Skeletal muscle tissue (tissue), 4 donors: ENCODE data around the gene SRD5A1. TPM values are rescaled to one million over a fixed set of nuclear protein-coding genes. Genes with fewer than 3 reads are reported as not detected.

ENCODE experiments used
- H3K27ac ChIP-seq: one replicate; pipeline ENCODE4 v1.7.0; 2013; ENCODE audit warnings: mild to moderate bottlenecking, low read depth, low read length, inconsistent platforms
- H3K27me3 ChIP-seq, 3 donors: one replicate each; pipeline ENCODE4 v1.7.0; 2013; ENCODE audit warnings: low read length in 3 of 3; ENCODE audit not compliant: control insufficient read depth in 3 of 3, insufficient read depth in 3 of 3
- H3K36me3 ChIP-seq, 3 donors: one replicate each; pipeline ENCODE4 v1.7.0; 2013; ENCODE audit warnings: low read length in 3 of 3; ENCODE audit not compliant: control insufficient read depth in 3 of 3, insufficient read depth in 3 of 3
- H3K4me1 ChIP-seq, 3 donors: one replicate each; pipeline ENCODE4 v1.7.0; 2013; ENCODE audit warnings: low read length in 3 of 3, mild to moderate bottlenecking in 3 of 3; ENCODE audit not compliant: control insufficient read depth in 3 of 3, insufficient read depth in 3 of 3
- H3K4me3 ChIP-seq, 3 donors: one replicate each; pipeline ENCODE4 v1.7.0; 2013; ENCODE audit warnings: low read length in 3 of 3
- H3K9ac ChIP-seq, 3 donors: one replicate each; pipeline ENCODE4 v1.7.0; 2013; ENCODE audit warnings: low read length in 3 of 3, mild to moderate bottlenecking in 3 of 3, moderate library complexity in 2 of 3, low read depth in 1 of 3
- H3K9me3 ChIP-seq, 3 donors: one replicate each; pipeline ENCODE4 v1.7.0; 2013; ENCODE audit warnings: low read length in 3 of 3; ENCODE audit not compliant: control insufficient read depth in 3 of 3
- total RNA-seq: library from RNA; depleted of rRNA; stranded (reverse); fragments of >200 nt; gene quantifications from one replicate; pipeline ENCODE4 v1.2.3, GENCODE V29; 2014
- donor health status: Osteomylitis.

Gene SRD5A1
- total RNA-seq, 1 donor from 2014 or later, result 4.2 TPM

DNA sequence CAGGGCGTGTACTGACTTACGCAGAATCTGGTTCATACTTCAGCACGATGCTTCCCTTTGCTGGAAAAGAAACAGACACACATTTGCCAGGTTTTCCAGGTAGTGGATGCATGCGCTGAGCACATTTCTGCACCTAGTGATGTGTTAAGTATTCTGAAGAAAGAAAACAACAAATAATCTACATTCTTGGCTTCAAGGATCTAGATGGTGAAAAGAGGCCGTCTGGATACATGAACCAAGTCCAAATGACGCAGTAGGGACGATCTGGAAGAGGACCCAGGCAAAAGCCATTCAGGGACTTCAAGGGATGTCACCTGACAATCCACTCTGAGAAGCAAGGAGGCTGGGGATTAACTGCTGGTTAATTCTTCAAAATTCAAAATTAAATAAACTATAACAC lies 30.8 kb upstream of the SRD5A1 start:
- Histone ChIP-seq H3K4me1 (peaks cover 0 to 15% (median 10%) of the 10 kb centered on the region in 3 donors), H3K27ac (no peak overlapping the region), H3K9ac (no peak overlapping the region), H3K9me3 (no peaks in the 10 kb centered on the region), H3K36me3 (peaks cover 53 to 72% (median 66%) of the 10 kb centered on the region in 3 donors), H3K4me3 (no peak overlapping the region), H3K27me3 (no peaks in the 10 kb centered on the region)

DNA sequence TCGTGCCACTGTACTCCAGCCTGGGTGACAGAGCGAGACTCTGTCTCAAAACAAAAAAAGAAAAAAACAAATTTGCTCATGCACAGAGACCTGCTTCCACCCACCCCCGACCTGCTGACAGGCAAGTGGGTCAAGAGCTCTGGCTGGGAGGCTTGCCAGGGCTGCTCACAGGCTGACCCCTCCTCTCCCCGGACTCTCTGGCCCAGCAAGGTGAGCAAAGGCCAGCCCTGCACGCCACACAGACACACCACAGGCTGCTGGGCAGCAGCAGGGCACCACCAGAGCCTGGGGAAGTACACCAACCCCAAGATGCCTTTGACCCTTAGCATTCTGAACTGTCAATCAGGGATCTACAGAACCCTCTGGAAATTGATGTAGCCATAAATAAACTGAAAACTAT lies 29.6 kb upstream of the SRD5A1 start:
- H3K27me3 ChIP-seq, result no peaks in the 10 kb centered on the region
- H3K4me3 ChIP-seq, result no peak overlapping the region
- H3K9me3 ChIP-seq, result no peaks in the 10 kb centered on the region
- peaks cover 0 to 3% (median under 1%) of the 10 kb centered on the region in 3 donors for H3K4me1 ChIP-seq
- no peak overlapping the region for H3K9ac ChIP-seq
- peaks cover 59 to 79% (median 66%) of the 10 kb centered on the region in 3 donors for H3K36me3 ChIP-seq
- no peak overlapping the region for H3K27ac ChIP-seq

DNA sequence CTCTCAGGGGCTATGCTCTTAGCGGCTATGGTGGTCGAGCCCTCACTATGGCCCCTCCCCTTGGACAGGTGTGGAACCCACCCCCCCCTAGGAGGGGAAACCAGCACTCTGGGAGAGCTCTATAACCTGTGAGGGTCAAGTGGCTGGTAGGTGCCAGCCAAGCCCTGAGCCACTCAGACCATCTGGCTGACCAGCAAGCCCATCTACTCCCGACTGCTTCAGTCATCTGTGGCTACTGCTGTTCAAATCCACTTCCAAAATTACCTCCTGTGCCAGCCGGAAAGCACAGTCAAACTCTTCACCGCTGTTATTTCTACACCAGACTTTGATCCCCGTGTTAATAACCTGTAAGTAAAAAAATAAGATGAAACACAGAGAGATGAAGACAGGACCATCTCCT lies 28.9 kb upstream of the SRD5A1 start:
- Histone ChIP-seq H3K4me1 (no peaks in the 10 kb centered on the region), H3K4me3 (no peak overlapping the region), H3K9ac (no peak overlapping the region), H3K27ac (no peak overlapping the region), H3K9me3 (no peaks in the 10 kb centered on the region), H3K36me3 (peaks cover 66 to 82% (median 69%) of the 10 kb centered on the region in 3 donors), H3K27me3 (no peaks in the 10 kb centered on the region)

DNA sequence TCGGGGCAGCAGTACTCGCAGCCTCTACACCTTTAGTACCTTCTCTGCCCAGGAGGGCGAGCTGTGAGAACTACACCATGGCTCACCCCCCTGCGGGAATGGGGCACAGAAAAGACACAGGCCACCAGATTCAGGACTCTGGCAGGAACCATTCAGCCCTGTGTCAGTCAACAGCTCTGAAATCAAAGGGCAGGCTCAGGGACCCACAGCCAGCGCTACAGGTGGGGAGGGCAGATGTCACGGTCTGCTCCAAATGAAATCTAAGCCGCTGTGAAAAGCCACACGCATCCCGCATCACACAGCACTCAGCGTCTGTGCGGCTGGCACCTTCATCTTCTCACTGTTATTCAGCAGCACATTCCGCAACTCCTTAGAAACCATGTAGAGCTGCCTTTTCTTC lies 28.3 kb upstream of the SRD5A1 start:
- no peak overlapping the region for H3K9ac ChIP-seq
- H3K36me3 ChIP-seq, result peaks cover 64 to 83% (median 67%) of the 10 kb centered on the region in 3 donors
- no peak overlapping the region for H3K27ac ChIP-seq
- H3K9me3 ChIP-seq, result no peaks in the 10 kb centered on the region
- no peaks in the 10 kb centered on the region for H3K27me3 ChIP-seq
- H3K4me1 ChIP-seq, result no peaks in the 10 kb centered on the region
- H3K4me3 ChIP-seq, result no peak overlapping the region

DNA sequence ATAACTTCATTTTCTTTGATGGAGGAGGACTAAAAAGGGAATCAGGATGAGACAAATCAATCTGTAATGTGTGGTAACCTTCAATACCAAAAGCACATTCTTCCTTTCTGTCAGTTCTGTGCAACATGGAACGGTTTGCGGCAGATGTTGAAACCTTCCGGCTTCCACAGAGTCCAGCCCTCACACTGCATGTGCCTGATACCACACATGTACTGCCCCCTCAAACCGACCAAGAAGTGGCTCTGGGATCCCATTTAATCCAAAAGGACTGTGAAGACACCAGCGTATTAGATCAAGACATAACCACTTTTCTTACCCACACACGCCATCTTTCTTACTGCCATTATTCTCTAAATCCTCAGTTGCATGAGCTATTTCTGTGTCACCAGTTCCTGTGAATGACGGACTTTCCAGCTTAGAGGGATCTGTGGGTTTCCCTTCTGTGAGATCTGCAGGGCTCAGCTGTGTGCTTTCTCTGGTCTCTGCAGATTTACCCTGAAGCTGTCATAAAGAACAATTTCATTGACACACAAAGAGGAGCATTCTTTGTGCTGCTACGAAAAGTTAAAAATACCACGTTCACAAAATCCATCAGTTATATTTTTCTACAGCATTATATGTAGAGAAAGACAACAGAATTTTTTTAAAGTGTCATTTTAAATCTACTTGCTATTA lies 26.2 kb upstream of the SRD5A1 start:
- Histone ChIP-seq H3K36me3 (peaks cover 61 to 82% (median 62%) of the 10 kb centered on the region in 3 donors), H3K27ac (no peak overlapping the region), H3K27me3 (no peaks in the 10 kb centered on the region), H3K9me3 (no peaks in the 10 kb centered on the region), H3K4me1 (no peaks in the 10 kb centered on the region), H3K9ac (no peak overlapping the region), H3K4me3 (no peak overlapping the region)

DNA sequence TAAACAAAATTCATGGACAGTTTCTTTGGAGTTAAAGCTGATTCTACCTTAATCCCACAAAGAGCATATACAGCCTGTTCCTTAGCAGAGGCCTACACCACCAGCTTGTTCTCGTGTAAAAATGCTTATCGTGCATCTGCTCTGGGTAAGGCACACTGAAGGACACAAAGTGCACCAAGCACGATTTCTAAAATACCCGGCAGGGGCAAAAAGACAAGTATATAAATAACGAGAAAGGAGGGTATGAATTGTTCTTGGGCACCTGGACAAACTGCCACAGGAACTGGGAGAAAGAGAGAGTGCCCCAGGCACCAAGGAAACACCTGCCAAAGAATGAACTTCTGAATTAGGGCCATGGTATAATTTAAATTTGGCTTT lies 25.7 kb upstream of the SRD5A1 start:
- H3K4me1 ChIP-seq, result no peaks in the 10 kb centered on the region
- H3K4me3 ChIP-seq, result no peak overlapping the region
- no peaks in the 10 kb centered on the region for H3K27me3 ChIP-seq
- H3K9ac ChIP-seq, result no peak overlapping the region
- no peak overlapping the region for H3K27ac ChIP-seq
- peaks cover 58 to 82% (median 62%) of the 10 kb centered on the region in 3 donors for H3K36me3 ChIP-seq
- no peaks in the 10 kb centered on the region for H3K9me3 ChIP-seq

DNA sequence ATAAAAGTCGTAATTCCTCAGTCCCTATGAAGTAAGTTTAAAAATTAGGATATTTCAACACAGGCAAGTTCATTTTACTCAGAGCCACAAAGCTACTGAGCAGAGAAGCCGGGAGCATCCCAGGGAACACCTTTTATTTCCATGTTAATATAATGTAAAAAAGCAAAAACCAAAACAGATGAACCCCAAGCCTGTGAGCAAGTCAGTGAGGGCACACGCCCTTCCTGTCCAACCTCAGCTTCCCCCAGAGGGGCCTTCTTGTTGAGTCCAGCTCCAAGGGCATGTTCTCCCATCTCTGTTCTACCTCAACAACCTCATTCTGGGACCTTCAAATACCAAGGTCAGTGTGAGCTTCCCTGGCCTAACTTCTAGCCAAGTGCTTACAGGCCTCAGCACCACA lies 25.2 kb upstream of the SRD5A1 start:
- H3K9ac ChIP-seq, result no peak overlapping the region
- H3K36me3 ChIP-seq, result peaks cover 58 to 84% (median 66%) of the 10 kb centered on the region in 3 donors
- H3K4me1 ChIP-seq, result no peaks in the 10 kb centered on the region
- H3K27me3 ChIP-seq, result no peaks in the 10 kb centered on the region
- H3K4me3 ChIP-seq, result no peak overlapping the region
- H3K27ac ChIP-seq, result no peak overlapping the region
- H3K9me3 ChIP-seq, result no peaks in the 10 kb centered on the region

DNA sequence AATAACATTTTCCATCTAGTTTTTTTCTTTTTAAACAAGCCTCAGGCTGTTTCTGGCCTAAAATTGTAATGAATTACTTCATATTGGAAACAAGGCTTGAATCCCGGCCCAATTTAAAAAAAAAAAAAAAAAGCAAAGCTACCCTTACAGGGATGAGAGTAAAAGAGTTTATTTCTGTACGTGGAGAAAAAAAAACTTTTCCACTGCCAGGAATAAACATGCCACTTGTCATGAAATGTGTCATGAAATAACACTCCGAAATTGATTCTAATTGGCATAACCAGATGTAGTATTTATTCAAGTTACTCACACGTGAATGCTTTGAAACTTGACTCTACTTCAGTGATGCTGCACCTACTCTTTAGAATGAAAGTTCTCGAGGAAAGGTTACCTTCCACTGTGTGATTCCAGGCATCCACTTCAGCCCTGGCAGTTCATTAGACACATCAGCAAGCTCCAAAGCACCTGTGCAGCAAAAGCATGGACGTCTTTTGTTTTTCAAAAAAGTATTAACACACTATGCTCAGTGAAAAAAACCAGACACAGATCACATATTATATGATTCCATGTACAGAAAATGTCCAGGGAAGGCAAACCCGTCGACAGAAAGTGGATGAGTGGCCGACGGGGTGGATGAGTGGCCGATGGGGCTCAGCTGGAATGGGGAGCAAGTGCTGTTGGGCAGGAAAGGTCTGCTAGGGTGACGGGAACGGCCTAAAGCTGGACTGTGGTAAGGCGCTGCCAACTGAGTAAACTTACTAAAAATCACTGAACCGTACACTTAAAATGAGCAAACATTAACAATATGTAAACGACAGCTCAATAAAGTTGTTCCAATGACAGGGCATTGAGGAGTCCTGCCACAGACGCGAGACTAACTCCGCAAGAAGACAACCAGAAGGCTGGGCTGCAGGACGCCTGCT lies 21.6 kb upstream of the SRD5A1 start:
- Histone ChIP-seq H3K27me3 (no peaks in the 10 kb centered on the region), H3K4me1 (peaks cover 0 to 9% (median 0%) of the 10 kb centered on the region in 3 donors), H3K4me3 (no peak overlapping the region), H3K9ac (no peak overlapping the region), H3K9me3 (no peaks in the 10 kb centered on the region), H3K36me3 (peaks cover 60 to 82% (median 67%) of the 10 kb centered on the region in 3 donors), H3K27ac (no peak overlapping the region)

DNA sequence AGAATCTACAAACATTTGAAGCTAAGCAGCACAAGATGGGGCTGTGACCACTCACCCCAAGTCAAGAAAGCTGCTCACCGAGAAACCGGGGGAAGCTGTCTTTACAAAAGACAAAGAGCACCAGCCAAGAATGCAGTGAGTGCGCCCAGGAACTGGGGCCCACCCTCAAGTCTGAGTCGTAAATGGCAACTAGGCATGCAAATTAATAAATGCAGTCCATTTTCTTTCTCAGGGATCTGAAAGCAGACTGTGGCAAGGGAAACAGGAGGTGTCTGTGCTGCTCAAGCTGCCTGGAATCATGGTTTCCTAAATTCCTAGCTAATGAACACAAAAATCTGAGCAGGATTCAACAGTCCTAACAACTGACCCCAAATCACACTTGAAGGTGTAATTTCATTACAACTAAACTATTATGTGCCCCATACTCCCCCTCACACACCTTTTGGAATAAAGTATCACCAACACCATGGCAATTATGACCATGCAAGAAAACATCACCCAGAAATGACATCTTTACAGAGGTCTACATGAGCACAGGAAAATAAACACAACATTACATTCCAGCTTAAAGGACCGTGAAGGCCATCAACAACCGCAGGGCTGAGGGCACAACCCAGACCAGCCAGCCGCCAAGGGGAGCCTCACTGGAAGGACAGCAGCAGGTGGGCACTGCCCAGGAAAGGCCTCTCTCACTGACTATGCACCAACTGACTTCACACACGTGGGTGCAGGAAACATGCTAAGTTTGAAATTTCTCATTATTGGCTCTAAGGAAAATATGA lies 18.0 kb upstream of the SRD5A1 start:
- peaks cover 50 to 76% (median 69%) of the 10 kb centered on the region in 3 donors for H3K36me3 ChIP-seq
- no peaks in the 10 kb centered on the region for H3K27me3 ChIP-seq
- H3K27ac ChIP-seq, result peak overlapping the region; percentile 31
- H3K4me1 ChIP-seq, result peaks cover 0 to 9% (median 0%) of the 10 kb centered on the region in 3 donors
- H3K9me3 ChIP-seq, result no peaks in the 10 kb centered on the region
- H3K4me3 ChIP-seq, result no peak overlapping the region
- H3K9ac ChIP-seq, result peak overlapping the region in 1 of 3 donors; percentile 23
